ENCODE data around the gene SLC9A5.

Gene SLC9A5

DNA sequence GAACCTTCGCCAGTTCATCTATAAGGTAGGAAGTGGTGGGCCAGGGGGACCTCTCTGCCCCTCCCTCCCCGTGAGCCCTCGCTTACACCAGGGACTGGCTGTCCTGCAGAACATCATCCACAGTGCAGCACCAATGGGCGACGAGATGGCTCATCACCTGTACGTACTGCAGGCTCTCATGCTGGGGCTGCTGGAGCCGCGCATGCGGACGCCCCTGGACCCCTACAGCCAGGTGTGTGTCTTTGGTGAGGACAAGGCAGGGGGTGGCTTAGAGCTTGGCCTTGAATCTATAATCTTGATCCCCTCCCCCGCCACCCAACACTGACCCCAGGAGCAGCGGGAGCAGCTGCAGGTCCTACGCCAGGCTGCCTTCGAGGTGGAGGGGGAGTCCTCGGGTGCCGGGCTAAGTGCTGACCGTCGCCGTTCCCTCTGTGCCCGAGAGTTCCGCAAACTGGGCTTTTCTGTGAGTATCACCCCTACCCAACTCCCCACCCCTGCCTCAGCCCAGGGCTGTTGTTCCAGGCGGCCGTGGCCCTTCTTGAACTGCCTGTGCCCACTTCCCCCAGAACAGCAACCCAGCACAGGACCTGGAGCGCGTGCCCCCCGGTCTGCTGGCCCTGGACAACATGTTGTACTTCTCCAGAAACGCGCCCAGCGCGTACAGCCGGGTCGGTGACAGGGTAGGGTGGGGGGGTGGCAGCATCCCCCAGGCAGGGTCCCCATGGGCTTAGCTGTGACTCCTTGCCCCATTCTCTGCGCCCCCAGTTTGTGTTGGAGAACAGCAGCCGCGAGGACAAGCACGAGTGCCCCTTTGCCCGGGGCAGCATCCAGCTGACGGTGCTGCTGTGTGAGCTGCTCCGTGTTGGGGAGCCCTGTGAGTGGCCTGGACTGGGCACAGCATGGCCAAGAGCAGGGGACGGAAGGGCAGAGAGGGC lies 47.1 kb upstream of the SLC9A5 start:
- TF ChIP-seq, protein P1, sequence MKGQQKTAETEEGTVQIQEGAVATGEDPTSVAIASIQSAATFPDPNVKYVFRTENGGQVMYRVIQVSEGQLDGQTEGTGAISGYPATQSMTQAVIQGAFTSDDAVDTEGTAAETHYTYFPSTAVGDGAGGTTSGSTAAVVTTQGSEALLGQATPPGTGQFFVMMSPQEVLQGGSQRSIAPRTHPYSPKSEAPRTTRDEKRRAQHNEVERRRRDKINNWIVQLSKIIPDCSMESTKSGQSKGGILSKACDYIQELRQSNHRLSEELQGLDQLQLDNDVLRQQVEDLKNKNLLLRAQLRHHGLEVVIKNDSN (IDR thresholded peaks at IDR 0.05), result no peak
- TF ChIP-seq NFIC (IDR thresholded peaks at IDR 0.05) (no peak), EP300 (IDR thresholded peaks at IDR 0.05; ENCODE audit: borderline replicate concordance) (no peak), TCF12 (IDR thresholded peaks at IDR 0.05; ENCODE audit: low read depth) (no peak), CEBPB (IDR thresholded peaks at IDR 0.05) (no peak), YY1 (IDR thresholded peaks at IDR 0.05; ENCODE audit: low read depth) (no peak), ZBTB7A (IDR thresholded peaks at IDR 0.05; ENCODE audit: low read depth) (no peak), CREB1 (IDR thresholded peaks at IDR 0.05; ENCODE audit: low read depth) (no peak), RAD21 (IDR thresholded peaks at IDR 0.05; ENCODE audit: low read depth) (no peak), EGR1 (IDR thresholded peaks at IDR 0.05) (no peak), TEAD4 (IDR thresholded peaks at IDR 0.05) (no peak), TAF1 (IDR thresholded peaks at IDR 0.05; ENCODE audit: low read depth) (no peak), FOXM1 (IDR thresholded peaks at IDR 0.05; ENCODE audit: borderline replicate concordance, low read depth) (no peak)
- TF ChIP-seq, protein P2, sequence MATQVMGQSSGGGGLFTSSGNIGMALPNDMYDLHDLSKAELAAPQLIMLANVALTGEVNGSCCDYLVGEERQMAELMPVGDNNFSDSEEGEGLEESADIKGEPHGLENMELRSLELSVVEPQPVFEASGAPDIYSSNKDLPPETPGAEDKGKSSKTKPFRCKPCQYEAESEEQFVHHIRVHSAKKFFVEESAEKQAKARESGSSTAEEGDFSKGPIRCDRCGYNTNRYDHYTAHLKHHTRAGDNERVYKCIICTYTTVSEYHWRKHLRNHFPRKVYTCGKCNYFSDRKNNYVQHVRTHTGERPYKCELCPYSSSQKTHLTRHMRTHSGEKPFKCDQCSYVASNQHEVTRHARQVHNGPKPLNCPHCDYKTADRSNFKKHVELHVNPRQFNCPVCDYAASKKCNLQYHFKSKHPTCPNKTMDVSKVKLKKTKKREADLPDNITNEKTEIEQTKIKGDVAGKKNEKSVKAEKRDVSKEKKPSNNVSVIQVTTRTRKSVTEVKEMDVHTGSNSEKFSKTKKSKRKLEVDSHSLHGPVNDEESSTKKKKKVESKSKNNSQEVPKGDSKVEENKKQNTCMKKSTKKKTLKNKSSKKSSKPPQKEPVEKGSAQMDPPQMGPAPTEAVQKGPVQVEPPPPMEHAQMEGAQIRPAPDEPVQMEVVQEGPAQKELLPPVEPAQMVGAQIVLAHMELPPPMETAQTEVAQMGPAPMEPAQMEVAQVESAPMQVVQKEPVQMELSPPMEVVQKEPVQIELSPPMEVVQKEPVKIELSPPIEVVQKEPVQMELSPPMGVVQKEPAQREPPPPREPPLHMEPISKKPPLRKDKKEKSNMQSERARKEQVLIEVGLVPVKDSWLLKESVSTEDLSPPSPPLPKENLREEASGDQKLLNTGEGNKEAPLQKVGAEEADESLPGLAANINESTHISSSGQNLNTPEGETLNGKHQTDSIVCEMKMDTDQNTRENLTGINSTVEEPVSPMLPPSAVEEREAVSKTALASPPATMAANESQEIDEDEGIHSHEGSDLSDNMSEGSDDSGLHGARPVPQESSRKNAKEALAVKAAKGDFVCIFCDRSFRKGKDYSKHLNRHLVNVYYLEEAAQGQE (IDR thresholded peaks at IDR 0.05; ENCODE audit: low read depth), result no peak
- TF ChIP-seq, protein P3, sequence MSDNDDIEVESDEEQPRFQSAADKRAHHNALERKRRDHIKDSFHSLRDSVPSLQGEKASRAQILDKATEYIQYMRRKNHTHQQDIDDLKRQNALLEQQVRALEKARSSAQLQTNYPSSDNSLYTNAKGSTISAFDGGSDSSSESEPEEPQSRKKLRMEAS (IDR thresholded peaks at IDR 0.05), result no peak

DNA sequence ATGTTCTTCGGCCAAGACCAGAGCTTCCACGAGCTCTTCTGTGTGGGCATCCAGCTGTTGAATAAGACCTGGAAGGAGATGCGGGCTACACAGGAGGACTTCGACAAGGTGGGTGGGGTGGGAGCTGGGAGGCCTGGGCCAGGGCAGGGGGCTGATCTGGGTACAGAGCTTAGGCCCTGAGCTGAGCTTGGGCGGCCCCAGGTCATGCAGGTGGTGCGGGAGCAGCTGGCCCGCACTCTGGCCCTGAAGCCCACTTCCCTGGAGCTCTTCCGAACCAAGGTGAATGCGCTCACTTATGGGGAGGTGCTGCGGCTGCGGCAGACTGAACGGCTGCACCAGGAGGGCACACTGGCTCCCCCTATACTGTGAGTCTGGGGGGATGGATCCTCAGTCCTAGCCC lies 46.4 kb upstream of the SLC9A5 start:
- TF ChIP-seq TAF1 (IDR thresholded peaks at IDR 0.05; ENCODE audit: low read depth) (no peak), TEAD4 (IDR thresholded peaks at IDR 0.05) (no peak), EGR1 (IDR thresholded peaks at IDR 0.05) (no peak), CEBPB (IDR thresholded peaks at IDR 0.05) (no peak), TCF12 (IDR thresholded peaks at IDR 0.05; ENCODE audit: low read depth) (no peak), EP300 (IDR thresholded peaks at IDR 0.05; ENCODE audit: borderline replicate concordance) (no peak), FOXM1 (IDR thresholded peaks at IDR 0.05; ENCODE audit: borderline replicate concordance, low read depth) (no peak), ZBTB7A (IDR thresholded peaks at IDR 0.05; ENCODE audit: low read depth) (no peak)
- TF ChIP-seq, protein P2 (IDR thresholded peaks at IDR 0.05; ENCODE audit: low read depth), result no peak
- TF ChIP-seq, protein P1 (IDR thresholded peaks at IDR 0.05), result no peak
- TF ChIP-seq, protein P3 (IDR thresholded peaks at IDR 0.05), result no peak

DNA sequence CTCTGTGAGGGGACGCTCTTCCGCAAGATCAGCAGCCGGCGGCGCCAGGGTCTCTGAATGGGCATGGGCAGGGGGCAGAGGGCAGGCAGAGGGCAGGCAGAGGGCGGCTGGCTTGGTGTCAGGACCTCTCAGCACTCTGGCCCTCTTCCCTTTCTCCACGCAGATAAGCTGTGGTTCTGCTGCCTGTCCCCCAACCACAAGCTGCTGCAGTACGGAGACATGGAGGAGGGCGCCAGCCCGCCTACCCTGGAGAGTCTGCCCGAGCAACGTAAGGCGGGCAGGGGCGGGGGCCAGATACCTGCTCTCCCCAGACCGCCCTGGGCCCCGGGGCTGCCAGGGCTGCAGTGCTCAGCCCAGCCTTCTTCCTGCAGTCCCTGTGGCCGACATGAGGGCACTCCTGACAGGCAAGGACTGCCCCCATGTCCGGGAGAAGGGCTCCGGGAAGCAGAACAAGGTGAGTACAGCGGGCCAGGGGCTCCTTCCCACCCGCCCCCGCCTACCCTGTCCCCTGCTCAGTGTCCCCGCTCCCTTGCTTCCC lies 45.8 kb upstream of the SLC9A5 start:
- TF ChIP-seq, protein P2 (IDR thresholded peaks at IDR 0.05; ENCODE audit: low read depth), result no peak
- TF ChIP-seq YY1 (IDR thresholded peaks at IDR 0.05; ENCODE audit: low read depth), result no peak
- TF ChIP-seq, protein P1 (IDR thresholded peaks at IDR 0.05), result no peak
- TF ChIP-seq RAD21 (IDR thresholded peaks at IDR 0.05; ENCODE audit: low read depth), result no peak
- no peak for TF ChIP-seq TAF1 (IDR thresholded peaks at IDR 0.05; ENCODE audit: low read depth)
- TF ChIP-seq EP300 (IDR thresholded peaks at IDR 0.05; ENCODE audit: borderline replicate concordance), result no peak
- no peak for TF ChIP-seq CEBPB (IDR thresholded peaks at IDR 0.05)
- TF ChIP-seq ZBTB7A (IDR thresholded peaks at IDR 0.05; ENCODE audit: low read depth), result no peak
- TF ChIP-seq EGR1 (IDR thresholded peaks at IDR 0.05), result no peak
- no peak for TF ChIP-seq NFIC (IDR thresholded peaks at IDR 0.05)
- no peak for TF ChIP-seq TEAD4 (IDR thresholded peaks at IDR 0.05)
- no peak for TF ChIP-seq FOXM1 (IDR thresholded peaks at IDR 0.05; ENCODE audit: borderline replicate concordance, low read depth)
- TF ChIP-seq, protein P3 (IDR thresholded peaks at IDR 0.05), result no peak
- no peak for TF ChIP-seq TCF12 (IDR thresholded peaks at IDR 0.05; ENCODE audit: low read depth)
- no peak for TF ChIP-seq CREB1 (IDR thresholded peaks at IDR 0.05; ENCODE audit: low read depth)
